ENCODE measurements around the gene DDHD1.

DNA sequence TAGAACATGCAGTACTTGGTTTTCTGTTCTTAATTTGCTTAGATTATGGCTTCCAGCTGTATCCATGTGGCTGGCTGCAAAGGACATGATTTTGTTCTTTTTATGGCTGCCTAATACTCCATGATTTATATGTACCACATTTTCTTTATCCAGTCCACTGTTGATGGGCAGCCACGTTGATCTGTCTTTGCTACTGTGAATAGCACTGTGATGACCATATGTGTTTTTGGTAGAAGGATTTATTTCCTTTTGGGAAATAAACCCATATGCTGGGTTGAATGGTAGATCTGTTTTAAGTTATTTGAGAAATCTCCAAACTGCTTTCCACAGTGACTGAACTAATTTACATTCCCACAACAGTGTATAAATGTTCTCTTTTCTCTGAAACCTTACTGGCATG is 116.1 kb downstream of the DDHD1 start:
- TF ChIP-seq EZH2 (IDR thresholded peaks at IDR 0.05; ENCODE audit: low read length): no peak
- TF ChIP-seq, protein P1, sequence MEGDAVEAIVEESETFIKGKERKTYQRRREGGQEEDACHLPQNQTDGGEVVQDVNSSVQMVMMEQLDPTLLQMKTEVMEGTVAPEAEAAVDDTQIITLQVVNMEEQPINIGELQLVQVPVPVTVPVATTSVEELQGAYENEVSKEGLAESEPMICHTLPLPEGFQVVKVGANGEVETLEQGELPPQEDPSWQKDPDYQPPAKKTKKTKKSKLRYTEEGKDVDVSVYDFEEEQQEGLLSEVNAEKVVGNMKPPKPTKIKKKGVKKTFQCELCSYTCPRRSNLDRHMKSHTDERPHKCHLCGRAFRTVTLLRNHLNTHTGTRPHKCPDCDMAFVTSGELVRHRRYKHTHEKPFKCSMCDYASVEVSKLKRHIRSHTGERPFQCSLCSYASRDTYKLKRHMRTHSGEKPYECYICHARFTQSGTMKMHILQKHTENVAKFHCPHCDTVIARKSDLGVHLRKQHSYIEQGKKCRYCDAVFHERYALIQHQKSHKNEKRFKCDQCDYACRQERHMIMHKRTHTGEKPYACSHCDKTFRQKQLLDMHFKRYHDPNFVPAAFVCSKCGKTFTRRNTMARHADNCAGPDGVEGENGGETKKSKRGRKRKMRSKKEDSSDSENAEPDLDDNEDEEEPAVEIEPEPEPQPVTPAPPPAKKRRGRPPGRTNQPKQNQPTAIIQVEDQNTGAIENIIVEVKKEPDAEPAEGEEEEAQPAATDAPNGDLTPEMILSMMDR (optimal IDR thresholded peaks at IDR 0.05 in 1 of 3, IDR thresholded peaks at IDR 0.05 in 1 of 3, conservative IDR thresholded peaks at IDR 0.05 in 1 of 3; ENCODE audit: extremely low read depth in 1 of 3, insufficient read depth in 2 of 3, low read length in 3 of 3): no peak
